K562 (cell line): ENCODE measurements around the gene MICOS13. TPM values are rescaled to one million over a fixed set of nuclear protein-coding genes. Genes with fewer than 3 reads are reported as not detected.
A peak's percentile ranks its signal among the peaks of the same experiment; 100 is the strongest.

ENCODE experiments used
- ATAC-seq: fragments of 200-7000 bp; cut with Tn5 transposase; 3 replicates; pipeline ENCODE4 v1.9.1; 2020; ENCODE audit warnings: moderate library complexity
- BruUV-seq: library from RNA; stranded (reverse); fragments of 400-500 nt; replicated peaks from 2 replicates; lab custom pipeline; 2021; lab: Mats Ljungman, UMichigan
- CTCF ChIA-PET: fragments of 300-600 bp; formaldehyde crosslinking; extraction: SDS; loops from one replicate; lab custom pipeline; 2021; ENCODE audit warnings: low intra/inter-chr PET ratio; lab: Yijun Ruan, JAX
- POLR2A ChIA-PET: fragments of 300-600, 350-650 bp; sonication (Branson Sonifier 250); formaldehyde crosslinking; extraction: SDS; loops from one replicate; lab custom pipeline; 2021; ENCODE audit warnings: antibody characterized with exemption, inconsistent platforms; lab: Yijun Ruan, JAX
- DNase-seq, 4 experiments: peaks; one replicate each; pipeline versions ENCODE4 v3.0.0 to v3.0.0-alpha.2; 2011 to 2018; ENCODE audit warnings: low spot score in 3 of 4, mixed read lengths in 3 of 4; ENCODE audit errors: extremely low read depth in 1 of 4
- FAIRE-seq: peaks from 2 replicates; lab custom pipeline; 2011; peaks lifted over from hg19 to GRCh38; lab: Jason Lieb, UNC
- H2AFZ ChIP-seq: 2 replicates; pipeline ENCODE4 v1.6.0; 2011; ENCODE audit warnings: low read depth, low read length, control low read depth, inconsistent platforms
- H3K27ac ChIP-seq: fragments of 200-600 bp; 3 replicates; pipeline ENCODE4 v1.8.0; 2011; ENCODE audit warnings: low read depth, mild to moderate bottlenecking, control low read depth, inconsistent platforms, low read length, moderate library complexity, mixed read lengths; ENCODE audit errors: extremely low read depth
- H3K27me3 ChIP-seq, 2 experiments: fragments of 300-600 bp in 1 of 2; 2 replicates in 1 of 2; 3 replicates in 1 of 2; pipeline versions ENCODE4 v1.6.0 to v1.8.0; 2011; ENCODE audit warnings: inconsistent platforms in 2 of 2, low read length in 2 of 2, mild to moderate bottlenecking in 1 of 2, mixed read lengths in 1 of 2, moderate library complexity in 1 of 2; ENCODE audit not compliant: control insufficient read depth in 2 of 2, insufficient read depth in 2 of 2
- H3K36me3 ChIP-seq: fragments of 300-600 bp; 3 replicates; pipeline ENCODE4 v1.8.0; 2011; ENCODE audit warnings: mild to moderate bottlenecking, low read length, inconsistent platforms; ENCODE audit not compliant: control insufficient read depth, insufficient read depth
- H3K4me1 ChIP-seq, 2 experiments: fragments of 200-600 bp in 1 of 2; replicated peaks in 1 of 2; 2 replicates in 1 of 2; 3 replicates in 1 of 2; pipeline versions ENCODE4 v1.5.1 to v1.8.0; 2011; ENCODE audit warnings: inconsistent platforms in 2 of 2, low read length in 2 of 2, mild to moderate bottlenecking in 1 of 2, mixed read lengths in 1 of 2, moderate library complexity in 1 of 2; ENCODE audit not compliant: control insufficient read depth in 2 of 2, insufficient read depth in 2 of 2
- H3K4me2 ChIP-seq: 2 replicates; pipeline ENCODE4 v1.6.1; 2011; ENCODE audit warnings: low read length, control low read depth, inconsistent platforms, mixed read lengths; ENCODE audit not compliant: insufficient read depth
- H3K4me3 ChIP-seq: fragments of 200-600 bp; sonication (generic), shearing (Covaris generic); 2 replicates; pipeline ENCODE4 v1.5.1; 2016; ENCODE audit warnings: control low read depth, inconsistent platforms
- H3K79me2 ChIP-seq: fragments of 200-600 bp; 3 replicates; pipeline ENCODE4 v1.8.0; 2011; ENCODE audit warnings: low read length, inconsistent platforms; ENCODE audit not compliant: control insufficient read depth, insufficient read depth
- H3K9ac ChIP-seq, 2 experiments: 2 replicates each; pipeline versions ENCODE4 v1.6.0 to v1.6.1; 2011; ENCODE audit warnings: low read depth in 2 of 2, low read length in 2 of 2, control low read depth in 1 of 2, inconsistent platforms in 1 of 2, mild to moderate bottlenecking in 1 of 2, mixed read lengths in 1 of 2; ENCODE audit not compliant: insufficient read depth in 1 of 2
- H3K9me1 ChIP-seq: one replicate; pipeline ENCODE4 v1.6.0; 2011; ENCODE audit warnings: inconsistent platforms, mild to moderate bottlenecking, low read length, moderate library complexity; ENCODE audit not compliant: control insufficient read depth, insufficient read depth
- H3K9me3 ChIP-seq: replicated peaks from 2 replicates; pipeline ENCODE4 v1.5.1; 2011; ENCODE audit warnings: low read depth, low read length, inconsistent platforms; ENCODE audit not compliant: control insufficient read depth, insufficient read depth
- H4K20me1 ChIP-seq: replicated peaks from 2 replicates; pipeline ENCODE4 v1.6.1; 2011; ENCODE audit warnings: low read length, inconsistent platforms, mixed read lengths; ENCODE audit not compliant: control insufficient read depth, insufficient read depth
- E2F6 ChIP-seq, 2 experiments: IDR thresholded peaks; 2 replicates each; pipeline ENCODE4 v1.6.1; 2011; ENCODE audit warnings: borderline replicate concordance in 1 of 2, control low read depth in 1 of 2, low read depth in 1 of 2, low read length in 1 of 2, mild to moderate bottlenecking in 1 of 2, mixed read lengths in 1 of 2, moderate library complexity in 1 of 2; ENCODE audit not compliant: insufficient read depth in 1 of 2, insufficient read length in 1 of 2, poor library complexity in 1 of 2, severe bottlenecking in 1 of 2; ENCODE audit errors: extremely low read depth in 1 of 2
- FOXJ2 ChIP-seq: fragments of 200-800 bp; sonication (Bioruptor generic); IDR thresholded peaks from 2 replicates; pipeline ENCODE4 v1.6.1; 2016; ENCODE audit warnings: missing genetic modification characterization, missing compliant biosample characterization
- ILF3 ChIP-seq: fragments of 450-650 bp; IDR thresholded peaks from 2 replicates; pipeline ENCODE4 v1.6.1; 2018; ENCODE audit warnings: antibody characterized with exemption, mild to moderate bottlenecking, moderate library complexity, borderline replicate concordance
- KAT7 ChIP-seq: sonication (generic); formaldehyde crosslinking; IDR thresholded peaks from 2 replicates; pipeline ENCODE4 v1.8.0; 2022; ENCODE audit warnings: missing genetic modification reagents, mild to moderate bottlenecking, borderline replicate concordance
- MXI1 ChIP-seq: IDR thresholded peaks from 2 replicates; pipeline ENCODE4 v1.6.1; 2011; ENCODE audit warnings: low read depth, mild to moderate bottlenecking, improper control_type of control experiment, low read length
- STAG1 ChIP-seq: sonication (generic); formaldehyde crosslinking; IDR thresholded peaks from 2 replicates; pipeline ENCODE4 v1.5.0; 2020; ENCODE audit warnings: missing genetic modification reagents, borderline replicate concordance
- TCF15 ChIP-seq: fragments of 250-450 bp; sonication (Bioruptor Pico); IDR thresholded peaks from 2 replicates; pipeline ENCODE4 v1.8.0; 2022; ENCODE audit warnings: moderate library complexity, mild to moderate bottlenecking, inconsistent platforms
- THRAP3 ChIP-seq: fragments of 450-650 bp; IDR thresholded peaks from 2 replicates; pipeline ENCODE4 v1.6.1; 2016; ENCODE audit warnings: mild to moderate bottlenecking, inconsistent platforms, borderline replicate concordance
- ZNF143 ChIP-seq: sonication (generic); formaldehyde crosslinking; IDR thresholded peaks from 2 replicates; pipeline ENCODE4 v1.9.0; 2022; ENCODE audit warnings: mild to moderate bottlenecking, missing genetic modification reagents
- ZNF318 ChIP-seq, 2 experiments: fragments of 450-650 bp; IDR thresholded peaks; 2 replicates each; pipeline ENCODE4 v1.6.1; 2016; ENCODE audit warnings: mild to moderate bottlenecking in 2 of 2, borderline replicate concordance in 1 of 2, low read depth in 1 of 2, moderate library complexity in 1 of 2
- WGBS: fragments of 100-300 bp; shearing (Covaris generic); methylation state at CpG from one replicate; pipeline ENCODE4 v1.1.6; 2016; ENCODE audit warnings: low coverage, mixed read lengths; ENCODE audit not compliant: insufficient coverage; ENCODE audit errors: missing lambda C conversion rate; 5-methylcytosine and 5-hydroxymethylcytosine counted together
- in situ Hi-C: fragments of 300-500 bp; cut with MboI; formaldehyde crosslinking; loops from 4 replicates; pipeline ENCODE4 v1.15.0; 2018; ENCODE audit warnings: inconsistent platforms, mixed read lengths
- intact Hi-C: fragments of 100-400 bp; cut with micrococcal nuclease; formaldehyde crosslinking; loops from 2 replicates; pipeline ENCODE4 v1.14.2; 2022
- polyA plus RNA-seq, 8 experiments: library from polyadenylated mRNA; depleted of rRNA in 4 of 8; stranded (reverse) in 5 of 8; unstranded in 3 of 8; fragments of >200 nt; fragmentation: Nextera tagmentation in 2 of 8; fragmentation: Illumina TruSeq in 1 of 8; extraction: Ambion mirVana in 2 of 8; extraction: Trizol in 1 of 8; gene quantifications; 2 replicates each; pipeline versions ENCODE4 v1.2.1 to v1.2.3, GENCODE V29; 2011 to 2014; ENCODE audit warnings: inconsistent platforms in 1 of 8, missing spikeins in 1 of 8
- total RNA-seq, 7 experiments: library from RNA; depleted of rRNA in 6 of 7; stranded (reverse); fragments of >200 nt in 6 of 7; fragmentation: Illumina TruSeq in 2 of 7; extraction: Trizol in 2 of 7; gene quantifications; 2 replicates each; pipeline versions ENCODE4 v1.2.1 to v1.2.3, GENCODE V29; 2011 to 2021; ENCODE audit warnings: low replicate concordance in 1 of 7

Gene MICOS13
- total and polyA plus RNA-seq, 9 of the 15 experiments (the other 6 are each of a cell fraction or from before 2014, with no cell fraction given): 15.5 to 220 (median 49.4) TPM

GRCh38 chr19:5687360-5688198 is 7.3 kb upstream of the MICOS13 start:
- no TSS peak for BruUV-seq
- Histone ChIP-seq H3K4me1 (peaks cover 20 to 53% of the 10 kb centered on the region in 2 experiments), H3K4me2 (peak overlapping the region; percentile 63), H3K79me2 (peaks cover 26% of the 10 kb centered on the region), H3K9ac (peak overlapping the region; percentile 28 to 70; a peak in 3 of 4 replicates), H3K9me1 (peaks cover 7% of the 10 kb centered on the region), H3K4me3 (no peak overlapping the region), H2AFZ (peak overlapping the region; percentile 91), H3K9me3 (no peaks in the 10 kb centered on the region), H4K20me1 (peaks cover 24% of the 10 kb centered on the region), H3K36me3 (peaks cover 23% of the 10 kb centered on the region), H3K27me3 (no peaks in the 10 kb centered on the region), H3K27ac (0 out of 3 replicates have a peak overlapping the region, but pooled peaks have one; percentile 46)
- CTCF ChIA-PET: no interaction called here
- no peak for FAIRE-seq
- WGBS: 54% methylated on average over 41 of the region's 76 CpGs
- no peak for DNase-seq
- no peak for ATAC-seq
- intact Hi-C loops (loop anchor here (2.0 to 10.0 kb wide), 2 partner anchors 63 to 139 kb away; partner anchors contain the start of genes SAFB and SAFB2), in situ Hi-C loops (no loop called here)
- POLR2A ChIA-PET: interaction anchor here (0.5 to 2.0 kb wide), 10 partner anchors 11 to 294 kb away, joined by 3 to 16 read pairs (median 4); partner anchors contain the start of genes CATSPERD, DUS3L and LONP1
- TF ChIP-seq ZNF318 (IDR thresholded peaks at IDR 0.05; ENCODE audit: borderline replicate concordance in 1 of 2, low read depth in 1 of 2) (no peak), KAT7 (CRISPR knock-in tag) (no peak), THRAP3 (no peak), FOXJ2 (no peak), ILF3 (no peak), ZNF143 (CRISPR knock-in tag) (no peak), E2F6 (IDR thresholded peaks at IDR 0.05; ENCODE audit: borderline replicate concordance in 1 of 2, extremely low read depth in 1 of 2, insufficient read depth in 1 of 2, insufficient read length in 1 of 2, low read depth in 1 of 2, low read length in 1 of 2, poor library complexity in 1 of 2, severe bottlenecking in 1 of 2) (peak in 1 of 2 experiments; percentile 13), MXI1 (no peak), STAG1 (CRISPR knock-in tag) (no peak), TCF15 (CRISPR knock-in tag) (no peak)
